EH (cell line): Measurements from ENCODE around the gene HSD3B7.

Experiments
- DNase-seq: peaks from one replicate; pipeline ENCODE4 v3.0.0-alpha.2; 2015; ENCODE audit warnings: low read depth

Gene HSD3B7

GRCh38 chr16:30957456-30958174 lies 27.4 kb upstream of the HSD3B7 start, which contains the start of gene SETD1A:
SETD1A (plus strand) TSS chr16:30957754; CDS start chr16:30958732, 978 bp downstream.
- peak; percentile 95 for DNase-seq

GRCh38 chr16:30958175-30959079 lies 26.6 kb upstream of the HSD3B7 start:
- DNase-seq = peak; percentile 67

- no peak for DNase-seq
Observed at GRCh38 chr16:30961384-30961783, 23.6 kb upstream of the HSD3B7 start.

- no peak for DNase-seq
Observed at GRCh38 chr16:30963925-30964511, 21.0 kb upstream of the HSD3B7 start.

- DNase-seq = no peak
Observed at GRCh38 chr16:30964574-30965226, 20.3 kb upstream of the HSD3B7 start.

GRCh38 chr16:30965436-30965835 lies 19.6 kb upstream of the HSD3B7 start:
- DNase-seq = no peak

GRCh38 chr16:30966033-30966619 lies 18.9 kb upstream of the HSD3B7 start:
- DNase-seq = no peak

GRCh38 chr16:30967795-30968194 lies 17.2 kb upstream of the HSD3B7 start:
- DNase-seq = no peak

- no peak for DNase-seq
Observed at GRCh38 chr16:30969246-30969842, 15.7 kb upstream of the HSD3B7 start.

- no peak for DNase-seq
Observed at GRCh38 chr16:30971298-30971697, 13.7 kb upstream of the HSD3B7 start.

GRCh38 chr16:30972872-30973271 lies 12.1 kb upstream of the HSD3B7 start:
- peak; percentile 47 for DNase-seq

GRCh38 chr16:30974348-30974747 lies 10.7 kb upstream of the HSD3B7 start:
- no peak for DNase-seq

GRCh38 chr16:30976486-30976885 lies 8.5 kb upstream of the HSD3B7 start:
- no peak for DNase-seq

GRCh38 chr16:30977502-30977901 lies 7.5 kb upstream of the HSD3B7 start:
- no peak for DNase-seq

GRCh38 chr16:30979170-30980022 lies 5.6 kb upstream of the HSD3B7 start:
- no peak for DNase-seq

- DNase-seq = no peak
Observed at GRCh38 chr16:30980023-30980371, 5.0 kb upstream of the HSD3B7 start.

- DNase-seq = no peak
Observed at GRCh38 chr16:30980434-30980833, 4.6 kb upstream of the HSD3B7 start.

GRCh38 chr16:30980959-30981358 lies 4.0 kb upstream of the HSD3B7 start:
- no peak for DNase-seq

- peak; percentile 23 for DNase-seq
Observed at GRCh38 chr16:30982548-30983288, 2.3 kb upstream of the HSD3B7 start.
